ENCODE measurements around the gene SLC34A1.

Gene SLC34A1

DNA sequence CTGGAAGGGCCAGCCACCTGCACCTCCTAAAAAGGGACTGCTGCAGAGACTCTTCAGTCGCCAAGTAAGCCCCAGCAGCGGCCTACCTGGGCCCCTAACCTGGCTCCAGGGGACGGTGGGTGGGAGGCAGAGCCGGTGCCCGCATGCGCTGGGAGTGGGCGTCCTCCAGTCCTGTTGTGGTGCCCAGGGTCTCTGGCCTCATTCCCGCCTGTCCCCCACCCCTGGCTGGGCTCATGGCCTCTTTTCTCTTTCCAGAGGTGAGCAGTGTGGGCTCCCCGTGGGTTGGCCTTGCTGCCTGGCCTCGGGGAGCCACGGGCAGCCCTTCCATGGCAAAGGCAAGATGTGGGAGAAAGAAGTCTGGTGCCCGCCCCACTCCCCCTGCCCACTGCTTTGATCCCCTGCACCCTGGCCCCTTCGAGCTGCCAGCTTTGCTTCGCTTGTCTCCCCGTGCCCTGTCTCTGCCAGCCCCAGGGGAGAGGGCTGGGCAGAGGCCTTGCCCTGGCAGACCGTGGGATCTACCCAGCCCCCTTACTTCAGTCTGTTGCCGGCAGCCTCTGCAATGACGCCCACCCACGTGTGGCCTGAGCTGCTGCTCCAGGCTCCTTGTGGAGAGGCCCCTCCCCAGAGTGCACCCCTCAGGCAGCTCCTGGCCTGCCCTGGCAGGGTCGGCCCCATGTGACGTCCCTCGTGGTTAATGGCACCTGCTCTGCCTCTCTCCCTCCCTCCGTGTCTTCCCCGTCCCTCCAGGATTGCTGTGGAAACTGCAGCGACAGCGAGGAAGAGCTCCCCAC, 57.0 kb downstream of the SLC34A1 start:
- no peak for DNase-seq (ENCODE audit: low read depth)
- H3K27me3 ChIP-seq (replicated peaks; ENCODE audit: control insufficient read depth, insufficient read depth, low read length) = no peaks in the 10 kb centered on the region

DNA sequence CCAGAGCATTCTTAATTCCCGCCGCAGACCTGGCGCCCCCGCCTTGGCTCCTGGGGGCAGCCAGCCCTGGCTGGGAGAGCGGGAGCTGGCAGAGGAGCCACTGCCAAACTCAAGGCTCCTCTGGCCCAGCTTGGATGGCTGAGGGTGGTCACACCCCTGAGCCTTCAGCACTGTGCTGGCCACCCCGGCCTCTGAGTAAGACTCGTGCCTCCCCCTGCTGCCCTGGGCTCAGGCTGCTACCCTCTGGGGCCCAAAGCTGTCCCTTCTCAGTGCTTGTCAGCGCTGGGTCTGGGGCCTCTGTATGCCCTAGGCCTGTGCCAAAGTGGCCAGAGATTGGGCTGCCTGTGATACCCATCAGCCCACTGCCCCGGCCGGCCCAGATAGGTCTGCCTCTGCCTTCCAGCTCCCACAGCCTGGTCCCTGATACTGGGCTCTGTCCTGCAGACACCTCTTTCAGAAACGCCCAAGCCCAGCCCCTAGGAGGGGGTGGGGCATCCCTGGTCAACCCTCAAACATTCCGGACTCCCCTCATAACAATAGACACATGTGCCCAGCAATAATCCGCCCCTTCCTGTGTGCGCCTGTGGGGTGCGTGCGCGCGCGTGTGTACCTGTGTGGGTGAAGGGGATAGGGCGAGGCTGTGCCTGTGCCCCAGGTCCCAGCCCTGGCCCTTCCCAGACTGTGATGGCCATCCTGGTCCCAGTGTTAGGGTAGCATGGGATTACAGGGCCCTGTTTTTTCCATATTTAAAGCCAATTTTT, 58.0 kb downstream of the SLC34A1 start:
- Histone ChIP-seq H3K4me3 (ENCODE audit: low read length) (no peak overlapping the region), H3K9ac (ENCODE audit: low read length) (no peak overlapping the region), H3K9me3 (ENCODE audit: control insufficient read depth, low read length) (no peaks in the 10 kb centered on the region), H3K36me3 (ENCODE audit: control insufficient read depth, insufficient read depth, low read length, severe bottlenecking) (peaks cover 6% of the 10 kb centered on the region), H3K4me1 (ENCODE audit: control insufficient read depth, insufficient read depth, low read length) (peaks cover 6% of the 10 kb centered on the region), H3K27me3 (replicated peaks; ENCODE audit: control insufficient read depth, insufficient read depth, low read length) (no peaks in the 10 kb centered on the region)
- no peak for DNase-seq (ENCODE audit: low read depth)

More for the DNA sequence above, 57.0 kb downstream of the SLC34A1 start:
- Histone ChIP-seq H3K4me1 (ENCODE audit: control insufficient read depth, insufficient read depth, low read length) (peaks cover 5% of the 10 kb centered on the region), H3K4me3 (ENCODE audit: low read length) (no peak overlapping the region), H3K36me3 (ENCODE audit: control insufficient read depth, insufficient read depth, low read length, severe bottlenecking) (peaks cover 10% of the 10 kb centered on the region), H3K9me3 (ENCODE audit: control insufficient read depth, low read length) (no peaks in the 10 kb centered on the region), H3K9ac (ENCODE audit: low read length) (no peak overlapping the region)

DNA sequence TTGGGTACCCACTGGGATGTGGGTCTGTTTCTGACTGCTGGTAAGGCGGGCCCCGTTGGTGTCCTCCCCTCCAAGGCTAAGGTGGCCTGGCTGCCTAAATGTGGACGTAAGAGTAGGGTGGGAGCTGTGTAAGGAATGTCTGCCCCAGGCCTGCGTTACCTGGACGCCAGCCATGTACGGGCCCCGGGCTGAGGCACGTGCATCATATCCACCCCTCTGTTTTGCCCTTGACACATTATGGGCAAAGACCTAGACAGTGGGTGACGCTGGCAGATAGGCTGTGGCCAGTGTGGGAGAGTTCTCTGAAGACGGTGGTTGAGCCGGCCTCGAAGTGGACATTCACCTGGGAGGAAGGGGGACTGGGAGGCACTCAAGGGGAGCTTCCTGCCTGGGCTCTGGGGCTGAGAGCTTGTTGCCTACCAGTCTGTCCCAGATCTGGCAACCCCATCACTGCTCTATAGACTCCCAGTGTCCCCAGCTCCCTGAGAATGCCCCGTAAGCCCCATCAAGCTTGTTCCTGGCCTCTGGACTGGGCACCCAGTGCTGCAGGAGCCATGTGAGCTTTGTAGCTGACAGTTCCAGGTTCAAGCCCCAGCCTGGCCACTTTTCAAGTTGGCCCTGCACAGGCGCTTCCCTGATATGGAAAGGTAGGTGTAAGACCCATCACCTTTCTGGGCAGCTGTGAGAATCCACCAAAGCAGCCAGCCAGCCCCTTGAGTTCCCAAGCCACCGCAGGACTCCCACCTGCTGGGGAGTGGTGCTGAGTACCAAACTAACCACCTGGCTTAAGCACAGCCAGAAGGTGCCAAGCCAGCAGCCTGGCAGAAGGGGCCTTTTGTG, 59.1 kb downstream of the SLC34A1 start:
- DNase-seq (ENCODE audit: low read depth) = no peak
- Histone ChIP-seq H3K36me3 (ENCODE audit: control insufficient read depth, insufficient read depth, low read length, severe bottlenecking) (peaks cover 3% of the 10 kb centered on the region), H3K4me3 (ENCODE audit: low read length) (no peak overlapping the region), H3K27me3 (replicated peaks; ENCODE audit: control insufficient read depth, insufficient read depth, low read length) (no peaks in the 10 kb centered on the region), H3K9me3 (ENCODE audit: control insufficient read depth, low read length) (no peaks in the 10 kb centered on the region), H3K9ac (ENCODE audit: low read length) (no peak overlapping the region), H3K4me1 (ENCODE audit: control insufficient read depth, insufficient read depth, low read length) (peaks cover 13% of the 10 kb centered on the region)

DNA sequence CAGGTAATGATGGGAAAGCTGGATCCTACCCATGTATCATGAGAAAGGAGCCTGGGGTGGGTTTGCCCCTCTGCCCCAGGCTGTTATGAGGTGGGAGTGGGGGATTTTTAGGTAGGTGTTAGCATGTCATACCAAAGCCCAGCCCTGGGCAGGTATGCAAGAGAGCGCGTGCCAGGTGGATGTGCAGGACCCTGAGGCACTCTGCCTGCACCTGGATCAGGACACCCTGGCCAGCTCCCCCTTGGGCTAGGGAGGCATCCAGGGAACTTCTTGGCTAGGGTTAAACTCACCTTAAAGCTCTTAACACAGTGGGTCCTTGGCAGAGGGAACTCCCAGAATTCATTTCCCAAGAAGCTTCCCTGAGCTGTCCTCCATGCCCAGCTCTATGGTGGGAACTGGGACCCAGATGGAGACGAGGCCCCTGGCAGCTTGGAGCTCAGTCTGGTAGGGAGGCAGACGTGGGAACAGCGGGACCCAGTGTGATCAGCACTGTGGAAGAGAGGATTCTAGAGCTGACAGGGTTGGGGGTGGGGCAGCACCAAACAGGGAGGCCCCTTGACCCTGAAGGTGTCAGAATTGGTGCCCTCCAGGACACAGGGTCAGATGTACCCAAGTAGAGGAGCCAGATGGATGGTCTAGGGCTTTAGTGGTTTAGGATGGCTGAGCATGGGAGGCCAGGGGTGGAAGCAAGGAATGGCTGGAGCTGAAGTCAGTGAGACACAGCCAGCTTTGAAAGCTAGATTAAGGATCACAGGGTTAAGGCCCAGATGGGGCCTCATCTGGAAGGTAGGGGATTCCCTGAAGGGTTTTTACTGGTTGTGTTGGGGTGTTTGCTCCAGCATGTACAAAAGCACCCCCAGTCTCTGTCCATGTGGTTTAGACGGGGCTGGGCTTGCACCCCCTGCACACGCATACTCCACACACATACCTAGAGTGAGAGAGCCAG, 60.1 kb downstream of the SLC34A1 start:
- no peaks in the 10 kb centered on the region for H3K27me3 ChIP-seq (replicated peaks; ENCODE audit: control insufficient read depth, insufficient read depth, low read length)

DNA sequence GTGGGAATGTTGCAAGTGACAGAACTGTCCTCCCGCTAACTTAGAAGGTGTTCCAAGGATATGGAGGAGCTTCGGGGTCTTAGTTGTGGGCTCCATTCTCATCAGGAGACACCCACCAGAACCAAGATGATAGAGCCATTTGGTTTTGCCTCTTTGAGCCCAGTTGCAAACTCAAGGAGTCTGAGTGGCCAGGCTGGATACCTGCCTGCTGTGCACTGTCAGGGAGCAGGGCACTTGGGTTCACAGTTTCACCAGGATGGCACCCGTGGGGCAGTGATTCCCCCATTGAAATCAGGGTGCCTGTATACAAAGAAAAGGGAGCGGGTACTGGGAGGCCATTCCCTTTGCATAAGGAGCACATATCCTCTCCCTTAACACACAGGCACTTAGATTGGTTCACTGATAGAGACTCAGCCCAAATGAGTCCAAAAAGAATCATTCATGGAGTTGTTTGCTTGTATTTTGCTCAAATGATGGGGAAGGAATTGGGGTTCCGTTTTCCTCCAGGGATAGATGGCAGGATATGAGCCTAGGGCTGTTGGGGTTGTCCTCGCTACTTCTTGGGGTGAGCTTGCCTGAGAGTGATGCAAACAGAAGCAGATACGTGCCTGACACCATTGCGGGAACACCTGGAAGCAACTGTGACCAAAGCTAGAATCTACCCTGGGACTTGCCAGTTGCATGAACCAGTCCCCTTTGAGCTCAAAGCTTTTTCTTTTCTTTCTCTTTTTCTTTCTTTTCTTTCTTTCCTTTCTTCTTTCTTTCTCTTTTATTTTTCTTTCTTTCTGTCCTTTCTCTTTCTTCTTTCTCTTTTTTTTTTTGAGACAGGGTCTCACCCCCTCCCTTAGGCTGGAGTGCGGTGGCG, 61.0 kb downstream of the SLC34A1 start:
- Histone ChIP-seq H3K9ac (ENCODE audit: low read length) (no peak overlapping the region), H3K36me3 (ENCODE audit: control insufficient read depth, insufficient read depth, low read length, severe bottlenecking) (peaks cover 3% of the 10 kb centered on the region), H3K4me3 (ENCODE audit: low read length) (no peak overlapping the region), H3K27me3 (replicated peaks; ENCODE audit: control insufficient read depth, insufficient read depth, low read length) (no peaks in the 10 kb centered on the region), H3K9me3 (ENCODE audit: control insufficient read depth, low read length) (no peaks in the 10 kb centered on the region), H3K4me1 (ENCODE audit: control insufficient read depth, insufficient read depth, low read length) (peaks cover 13% of the 10 kb centered on the region)
- DNase-seq (ENCODE audit: low read depth) = no peak

More for the DNA sequence above, 60.1 kb downstream of the SLC34A1 start:
- H3K9ac ChIP-seq (ENCODE audit: low read length) = no peak overlapping the region
- DNase-seq (ENCODE audit: low read depth) = no peak
- peaks cover 13% of the 10 kb centered on the region for H3K4me1 ChIP-seq (ENCODE audit: control insufficient read depth, insufficient read depth, low read length)
- peaks cover 3% of the 10 kb centered on the region for H3K36me3 ChIP-seq (ENCODE audit: control insufficient read depth, insufficient read depth, low read length, severe bottlenecking)
- no peaks in the 10 kb centered on the region for H3K9me3 ChIP-seq (ENCODE audit: control insufficient read depth, low read length)
- H3K4me3 ChIP-seq (ENCODE audit: low read length) = no peak overlapping the region

DNA sequence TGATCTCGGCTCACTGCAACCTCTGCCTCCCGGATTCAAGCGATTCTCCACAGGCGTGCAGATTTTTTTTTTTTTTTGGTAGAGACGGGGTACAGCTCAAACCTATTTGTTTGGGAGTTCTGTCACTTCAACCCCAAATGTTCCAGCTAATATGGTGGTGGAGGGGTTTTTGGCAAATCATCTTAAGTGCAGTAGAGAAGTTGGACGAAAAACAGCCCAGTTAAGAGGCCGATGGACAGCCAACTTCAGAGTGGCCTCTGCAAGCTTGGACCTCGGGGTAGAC, 61.6 kb downstream of the SLC34A1 start:
- Histone ChIP-seq H3K9ac (ENCODE audit: low read length) (peak overlapping the region; percentile 72), H3K4me3 (ENCODE audit: low read length) (peak overlapping the region; percentile 82), H3K9me3 (ENCODE audit: control insufficient read depth, low read length) (no peaks in the 10 kb centered on the region), H3K36me3 (ENCODE audit: control insufficient read depth, insufficient read depth, low read length, severe bottlenecking) (peaks cover 3% of the 10 kb centered on the region), H3K4me1 (ENCODE audit: control insufficient read depth, insufficient read depth, low read length) (peaks cover 13% of the 10 kb centered on the region), H3K27me3 (replicated peaks; ENCODE audit: control insufficient read depth, insufficient read depth, low read length) (no peaks in the 10 kb centered on the region)
- DNase-seq (ENCODE audit: low read depth) = no peak

DNA sequence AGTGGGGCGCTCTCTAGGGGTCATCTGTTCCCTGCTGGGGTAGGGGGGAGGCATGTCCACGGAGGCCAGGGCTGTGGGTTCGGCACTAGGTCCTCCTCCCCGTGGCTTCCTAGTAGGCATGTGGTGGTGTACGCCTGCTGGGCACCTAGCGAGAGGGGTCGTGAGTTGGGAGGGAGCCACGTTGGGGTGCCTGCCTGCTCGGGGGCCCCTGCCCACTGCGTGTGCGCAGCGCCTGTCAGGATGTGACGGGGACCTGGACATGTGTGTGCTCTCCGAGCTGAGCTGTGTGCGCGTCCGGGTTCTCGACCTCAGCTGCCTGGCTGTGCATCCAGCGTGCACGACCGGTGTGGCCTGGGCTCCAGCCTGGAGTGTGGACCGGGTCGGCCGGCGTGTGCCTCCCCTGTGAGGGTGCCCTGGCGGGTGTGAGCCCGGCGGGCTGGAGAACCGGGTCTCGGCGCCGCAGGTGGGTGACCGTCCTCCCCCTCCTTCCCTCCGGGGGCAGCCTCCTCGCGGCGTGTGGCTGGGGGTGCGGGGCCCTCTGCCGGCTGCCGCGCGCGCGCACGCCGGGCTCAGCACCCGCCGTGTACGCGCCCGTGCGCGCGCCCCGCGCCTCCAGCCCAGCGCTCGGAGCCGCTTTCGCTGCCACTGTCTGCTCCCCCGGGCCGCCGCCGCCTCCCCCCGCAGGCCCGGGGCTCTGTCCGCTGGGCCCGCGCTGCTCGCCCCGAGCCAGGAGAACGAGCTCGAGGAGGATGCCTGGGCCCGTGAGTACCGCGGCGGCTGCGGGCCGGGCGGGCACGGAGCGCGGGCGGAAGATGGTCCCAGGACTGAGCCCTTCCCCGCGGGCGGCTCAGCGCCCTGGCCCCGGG, 62.2 kb downstream of the SLC34A1 start, which contains the start of gene PRR7:
Gene PRR7, plus strand, starts transcription at position 615 of the 866 bp plus-strand sequence. CDS start 8,254 bp downstream, outside the sequence.
- Histone ChIP-seq H3K27me3 (replicated peaks; ENCODE audit: control insufficient read depth, insufficient read depth, low read length) (no peaks in the 10 kb centered on the region), H3K9ac (ENCODE audit: low read length) (peak within 1 kb of the TSS; percentile 72), H3K4me3 (ENCODE audit: low read length) (peak within 1 kb of the TSS; percentile 82), H3K9me3 (ENCODE audit: control insufficient read depth, low read length) (no peaks in the 10 kb centered on the region), H3K36me3 (ENCODE audit: control insufficient read depth, insufficient read depth, low read length, severe bottlenecking) (peaks cover 3% of the 10 kb centered on the region), H3K4me1 (ENCODE audit: control insufficient read depth, insufficient read depth, low read length) (peaks cover 13% of the 10 kb centered on the region)
- peak; percentile 83 for DNase-seq (ENCODE audit: low read depth)

DNA sequence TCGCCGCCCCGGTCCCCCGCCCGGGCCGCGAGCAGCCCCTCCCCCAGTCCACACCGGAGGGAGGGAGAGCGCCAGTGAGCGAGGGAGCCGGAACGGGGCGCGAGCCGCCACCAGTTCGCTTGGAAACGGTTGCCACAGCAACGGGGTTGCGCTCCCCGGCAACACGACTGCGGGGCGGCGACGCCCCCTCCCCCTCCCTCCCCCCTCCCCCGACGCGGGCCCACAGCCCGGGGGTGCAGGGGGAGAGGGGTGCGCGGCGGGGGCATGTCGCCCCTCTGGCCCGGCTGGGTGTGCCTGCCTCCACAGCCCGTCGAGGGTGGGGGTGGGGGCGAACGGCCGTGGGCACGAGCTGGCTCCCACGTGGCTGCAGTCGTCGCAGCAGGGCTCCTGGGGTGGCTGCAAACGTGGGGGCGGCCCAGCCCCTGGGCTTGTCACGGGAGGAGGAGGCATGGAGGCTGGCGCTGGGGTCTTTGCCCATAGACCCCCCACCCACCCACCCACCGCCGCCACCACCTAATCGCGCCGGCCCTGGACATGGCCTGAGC, 62.9 kb downstream of the SLC34A1 start:
- Histone ChIP-seq H3K9me3 (ENCODE audit: control insufficient read depth, low read length) (no peaks in the 10 kb centered on the region), H3K27me3 (replicated peaks; ENCODE audit: control insufficient read depth, insufficient read depth, low read length) (no peaks in the 10 kb centered on the region), H3K9ac (ENCODE audit: low read length) (peak overlapping the region; percentile 72), H3K4me3 (ENCODE audit: low read length) (peak overlapping the region; percentile 82), H3K36me3 (ENCODE audit: control insufficient read depth, insufficient read depth, low read length, severe bottlenecking) (peaks cover 3% of the 10 kb centered on the region), H3K4me1 (ENCODE audit: control insufficient read depth, insufficient read depth, low read length) (peaks cover 13% of the 10 kb centered on the region)
- peak; percentile 74 for DNase-seq (ENCODE audit: low read depth)

DNA sequence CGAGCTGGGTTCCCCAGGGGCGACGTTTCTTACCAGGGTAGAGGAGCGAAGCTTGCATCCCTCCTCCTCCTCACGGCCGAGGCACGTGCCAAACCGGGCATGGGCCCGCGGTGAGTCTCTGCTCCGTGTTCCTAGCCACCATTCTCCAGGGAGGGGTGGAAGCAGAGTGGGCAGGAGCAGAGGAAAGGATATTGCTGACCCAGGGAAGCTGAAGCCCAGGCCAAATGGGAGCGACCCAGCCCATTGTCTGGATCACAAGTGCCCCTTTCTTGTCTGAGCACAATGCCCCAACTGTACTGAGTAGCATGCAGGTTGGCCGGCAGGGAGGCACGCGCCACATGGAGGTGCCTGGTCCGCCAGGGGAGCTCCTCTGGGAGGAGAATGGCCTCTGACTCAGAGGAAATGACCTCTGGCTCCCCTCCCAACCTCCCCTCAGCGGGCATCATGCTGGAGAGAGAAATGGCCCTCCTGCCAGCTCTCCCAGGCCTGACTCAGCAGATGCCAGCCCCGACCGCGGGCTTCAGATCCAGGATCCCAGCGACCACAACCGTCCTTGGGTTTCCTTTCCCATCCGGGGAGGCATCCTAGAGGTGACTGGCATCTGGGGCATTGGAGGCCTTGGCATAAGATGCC, 63.5 kb downstream of the SLC34A1 start:
- Histone ChIP-seq H3K4me3 (ENCODE audit: low read length) (no peak overlapping the region), H3K9me3 (ENCODE audit: control insufficient read depth, low read length) (no peaks in the 10 kb centered on the region), H3K9ac (ENCODE audit: low read length) (no peak overlapping the region), H3K27me3 (replicated peaks; ENCODE audit: control insufficient read depth, insufficient read depth, low read length) (no peaks in the 10 kb centered on the region), H3K36me3 (ENCODE audit: control insufficient read depth, insufficient read depth, low read length, severe bottlenecking) (no peaks in the 10 kb centered on the region), H3K4me1 (ENCODE audit: control insufficient read depth, insufficient read depth, low read length) (peaks cover 13% of the 10 kb centered on the region)
- peak; percentile 68 for DNase-seq (ENCODE audit: low read depth)

Measured in adipocyte (in vitro differentiated cells).